HG02571 (cell line): ENCODE results near the gene HPSE2.

ENCODE experiments used
- ATAC-seq: cut with Tn5 transposase; IDR thresholded peaks from one replicate; pipeline ENCODE4 v1.9.1; 2021; ENCODE audit warnings: mild to moderate bottlenecking, moderate library complexity; ENCODE audit not compliant: unreplicated experiment

Gene HPSE2

DNA sequence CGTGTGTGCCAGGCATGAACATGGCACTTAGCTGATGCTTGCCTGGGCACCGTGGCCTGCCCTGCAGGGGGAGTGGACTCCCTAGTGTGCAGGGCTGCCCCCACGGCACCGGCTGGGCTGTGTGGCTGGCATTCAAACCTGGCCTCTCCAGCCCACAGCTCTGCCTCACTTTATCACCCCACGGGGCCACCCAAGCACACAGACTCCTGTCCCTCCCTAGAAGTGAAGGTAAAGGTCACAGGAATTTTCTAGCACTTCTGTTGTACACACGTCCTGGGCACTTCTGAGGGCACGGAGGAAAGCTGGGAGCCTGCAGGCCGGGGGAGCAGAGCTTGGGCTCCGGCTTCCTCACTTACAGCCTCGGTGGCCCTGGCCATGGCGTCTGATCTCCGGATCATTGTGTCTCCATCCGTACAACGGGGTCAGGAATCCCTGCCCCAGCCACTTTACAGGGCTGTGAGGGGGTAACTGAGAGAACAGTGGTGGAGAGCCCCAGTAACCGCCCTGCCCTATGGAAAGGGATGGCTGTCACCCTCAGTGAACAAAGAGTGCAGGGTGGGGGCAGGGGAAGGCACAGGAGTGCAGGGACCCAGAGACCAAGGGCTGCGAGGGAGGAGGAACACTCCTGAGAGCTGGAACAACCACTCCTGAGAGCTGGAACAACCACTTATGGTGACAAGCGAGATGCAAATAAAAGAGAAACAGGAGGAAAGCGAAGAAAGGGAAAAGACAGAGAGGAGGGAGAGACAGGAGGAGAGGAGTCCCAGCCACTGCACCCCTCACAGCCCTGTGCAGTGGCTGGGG, 816.8 kb downstream of the HPSE2 start:
- no peak for ATAC-seq

DNA sequence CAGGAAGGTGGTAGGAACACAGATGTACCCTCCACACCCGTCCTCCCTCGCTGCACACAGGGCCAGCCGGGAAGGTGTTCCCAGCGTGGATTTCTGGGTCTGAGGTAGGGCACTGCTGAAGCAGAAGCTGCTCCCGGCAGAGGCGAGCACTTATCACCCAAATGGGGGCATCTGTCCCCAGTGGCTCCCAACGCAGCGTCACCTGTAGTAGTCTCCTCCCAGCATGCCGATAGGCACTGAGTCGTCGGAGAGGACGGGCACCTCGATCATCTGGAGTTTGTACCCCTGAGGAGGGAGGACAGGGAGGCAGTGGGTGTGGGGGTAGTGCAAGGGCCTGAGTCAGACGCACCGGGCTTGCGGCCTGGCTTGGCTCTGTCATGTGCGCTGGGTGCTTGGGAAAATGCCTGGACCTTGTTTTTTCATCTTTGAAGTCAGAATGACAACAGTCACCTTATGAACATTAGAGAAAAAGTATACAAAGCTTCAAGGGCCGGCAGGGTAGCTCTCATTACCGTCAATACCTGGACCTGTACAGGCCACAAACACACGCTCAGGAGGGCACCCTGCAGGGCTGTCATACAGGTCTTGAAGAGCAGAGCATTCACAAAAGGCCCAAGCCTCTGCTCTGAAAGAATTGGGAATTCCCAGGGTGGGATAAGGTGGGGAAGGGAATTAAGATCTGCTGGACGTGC, 817.5 kb downstream of the HPSE2 start:
- ATAC-seq, result no peak

DNA sequence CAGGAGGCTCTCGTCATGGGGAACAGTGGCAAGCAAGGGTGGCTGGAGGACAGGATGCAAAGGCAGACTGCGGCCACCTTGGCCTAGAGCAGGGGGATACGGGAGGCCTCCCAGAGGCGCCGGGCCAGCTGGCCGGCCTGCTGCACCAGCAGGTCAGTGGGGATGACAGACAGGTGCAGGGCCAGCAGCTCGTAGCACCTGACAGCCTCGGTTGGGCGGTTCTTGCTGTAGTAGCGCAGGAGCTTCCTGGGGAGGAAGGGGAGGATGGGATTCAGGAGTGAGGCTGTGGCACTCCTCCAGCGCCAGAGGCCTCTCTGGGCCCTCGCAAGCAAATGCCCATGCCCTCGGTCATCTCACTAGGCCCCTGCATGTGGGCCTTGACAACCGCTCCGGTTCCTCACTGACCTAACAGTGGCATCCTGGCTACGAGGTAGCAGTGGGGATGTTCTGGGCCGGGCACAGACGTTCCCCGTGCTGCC, 818.1 kb downstream of the HPSE2 start:
- ATAC-seq, result no peak

DNA sequence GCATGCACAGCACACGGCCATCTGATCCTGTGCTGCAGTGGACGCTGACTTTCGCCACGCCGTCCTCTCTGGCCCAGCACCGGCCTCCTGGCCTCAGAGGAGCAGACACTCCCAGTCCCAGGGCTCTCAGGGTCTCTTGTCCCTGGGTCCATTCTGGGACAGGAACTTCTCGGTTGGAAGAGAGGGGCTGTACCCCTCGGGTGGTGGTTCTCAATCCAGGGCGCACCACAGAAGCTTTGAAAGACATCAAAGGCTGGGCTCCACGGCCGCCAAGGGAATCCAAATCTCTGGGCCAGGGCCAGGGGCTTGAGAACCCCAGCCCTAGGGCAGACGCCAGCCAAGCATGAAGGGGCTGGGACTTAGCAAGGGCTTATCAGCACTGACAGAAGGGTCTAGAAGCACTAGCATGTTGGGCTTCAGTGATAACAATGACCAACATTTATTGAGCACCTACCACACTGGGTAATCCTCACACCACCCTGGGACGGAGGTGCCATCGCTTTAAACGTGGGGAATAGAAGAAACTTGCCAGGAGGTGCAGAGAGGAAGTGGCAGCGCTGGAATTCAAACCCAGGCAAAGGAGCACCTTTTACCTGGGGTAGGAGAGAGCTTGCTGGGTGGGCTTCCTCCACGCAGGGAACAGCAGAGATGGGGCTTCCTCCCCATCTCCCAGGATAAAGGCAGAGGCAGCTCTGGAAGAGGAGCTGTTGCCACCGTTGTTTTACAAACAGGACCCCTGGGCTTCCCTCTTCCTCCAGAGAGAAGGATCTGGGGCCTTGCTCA, 818.9 kb downstream of the HPSE2 start:
- ATAC-seq, result no peak

DNA sequence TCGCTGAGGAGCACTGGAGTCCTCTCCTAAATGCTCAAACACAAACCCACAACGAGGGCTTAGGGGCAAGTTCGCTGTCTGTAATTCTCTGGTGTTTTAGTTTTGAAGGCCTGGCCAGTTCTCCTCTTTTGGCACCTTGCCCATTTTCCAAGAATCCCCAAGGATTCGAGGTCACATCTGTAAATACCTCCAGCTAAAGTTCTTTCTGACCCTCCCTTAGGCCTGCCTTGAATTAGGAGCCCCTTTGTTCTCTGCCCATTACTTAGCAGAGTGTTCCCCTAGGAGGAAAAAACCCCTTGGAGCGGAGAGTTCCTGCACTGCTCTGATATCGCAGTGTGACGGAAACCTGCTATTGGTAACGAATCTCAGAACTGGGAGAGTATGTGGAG, 819.9 kb downstream of the HPSE2 start:
- no peak for ATAC-seq

DNA sequence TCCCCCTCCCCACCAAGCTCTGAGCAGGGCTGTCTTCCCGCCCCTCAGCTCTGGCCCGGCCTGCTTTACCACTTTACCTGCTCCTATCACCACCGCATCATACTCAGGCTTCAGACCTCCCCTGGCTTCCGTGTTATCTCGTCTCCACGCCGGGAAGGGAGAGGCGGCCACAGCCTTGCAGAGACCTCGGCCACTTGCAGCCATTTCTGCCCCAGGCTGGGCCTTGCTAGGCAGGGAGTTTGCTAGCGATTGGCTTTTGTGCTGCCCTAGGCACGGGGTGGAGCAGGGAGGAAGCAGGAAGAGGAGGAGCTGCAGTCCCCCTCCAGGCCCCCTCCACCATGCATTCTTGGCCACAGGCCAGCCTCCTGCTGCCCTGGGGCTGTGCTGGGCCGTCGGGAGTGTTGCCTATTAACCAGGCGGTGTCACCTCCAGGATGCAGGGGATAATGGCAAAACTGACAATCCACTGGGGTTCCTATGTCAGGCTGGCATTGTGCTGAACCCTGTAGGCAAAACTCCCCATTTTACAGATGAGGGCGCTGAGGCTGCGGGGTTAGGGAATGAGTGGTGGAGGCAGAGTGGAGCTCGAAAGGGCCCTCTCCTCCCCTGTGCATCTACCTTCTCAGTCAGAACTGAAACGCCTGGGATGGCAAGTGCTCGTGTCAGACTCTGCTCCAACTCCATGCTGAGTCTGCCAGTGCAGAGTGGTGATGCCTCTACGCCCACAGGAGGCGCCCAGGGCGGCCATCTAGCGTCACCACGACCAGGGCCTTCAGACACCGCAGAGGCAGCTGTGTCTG, 820.5 kb downstream of the HPSE2 start, which contains the start of gene PYROXD2:
TSS of gene PYROXD2 (minus strand) at position 251 of the 799 bp plus-strand sequence. CDS start at position 204, 47 bp downstream.
- ATAC-seq, result no peak

DNA sequence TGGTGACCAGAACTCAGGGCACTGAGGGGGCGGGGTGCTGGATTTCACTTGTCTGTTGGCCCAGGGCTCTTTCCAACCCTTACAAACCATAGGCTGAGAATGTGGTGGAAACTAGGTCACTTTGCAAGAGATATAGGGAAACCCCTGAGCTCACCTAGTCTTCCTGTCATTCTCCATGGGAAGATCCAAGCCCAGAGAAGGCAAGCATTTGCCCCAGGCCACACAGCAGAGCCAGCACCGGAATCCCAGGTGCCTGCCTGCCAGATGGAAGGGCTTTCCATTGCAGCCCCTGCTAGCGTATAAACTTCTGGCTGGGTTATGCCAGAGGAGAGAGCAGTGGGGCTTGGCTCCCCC, 821.1 kb downstream of the HPSE2 start:
- ATAC-seq, result no peak

DNA sequence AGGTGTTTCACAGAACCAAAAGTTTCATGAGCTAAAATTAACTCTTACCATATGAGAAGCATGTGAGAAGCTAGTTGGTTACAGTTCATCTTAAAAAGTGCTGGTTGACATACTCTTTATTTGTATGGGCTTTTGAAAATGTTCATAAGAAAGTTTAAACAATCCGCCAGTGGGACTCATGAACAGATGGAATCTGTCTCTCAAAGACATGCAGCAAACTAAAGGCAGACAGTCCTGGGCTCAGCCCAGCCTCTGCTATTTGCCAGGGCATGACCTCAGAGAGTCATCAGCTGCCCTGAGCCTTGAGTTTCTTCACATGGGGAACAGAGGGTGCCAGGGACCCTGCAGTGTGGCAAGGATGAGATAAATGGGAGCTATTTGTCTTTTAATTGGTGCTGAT, 823.9 kb downstream of the HPSE2 start:
- ATAC-seq, result no peak

DNA sequence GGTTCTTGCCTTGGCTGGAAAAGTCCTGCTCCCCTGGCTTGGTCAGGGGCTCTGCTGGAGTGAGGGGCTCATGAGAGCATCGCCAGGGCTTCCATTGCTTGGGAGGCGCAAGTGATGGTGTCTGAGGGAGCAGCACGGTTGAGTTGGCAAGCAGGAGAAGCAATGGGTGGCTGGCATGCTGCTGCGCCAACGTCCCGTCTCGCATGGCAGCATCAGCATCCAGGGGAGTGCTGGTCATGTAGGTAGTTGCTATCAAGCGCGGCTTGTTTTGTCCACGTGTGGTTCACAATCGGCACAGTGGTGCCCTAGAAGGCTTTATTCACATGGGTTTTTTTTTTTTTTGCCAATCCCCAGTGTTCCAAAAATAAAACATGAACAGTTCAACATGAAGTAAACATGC, 824.5 kb downstream of the HPSE2 start:
- no peak for ATAC-seq

DNA sequence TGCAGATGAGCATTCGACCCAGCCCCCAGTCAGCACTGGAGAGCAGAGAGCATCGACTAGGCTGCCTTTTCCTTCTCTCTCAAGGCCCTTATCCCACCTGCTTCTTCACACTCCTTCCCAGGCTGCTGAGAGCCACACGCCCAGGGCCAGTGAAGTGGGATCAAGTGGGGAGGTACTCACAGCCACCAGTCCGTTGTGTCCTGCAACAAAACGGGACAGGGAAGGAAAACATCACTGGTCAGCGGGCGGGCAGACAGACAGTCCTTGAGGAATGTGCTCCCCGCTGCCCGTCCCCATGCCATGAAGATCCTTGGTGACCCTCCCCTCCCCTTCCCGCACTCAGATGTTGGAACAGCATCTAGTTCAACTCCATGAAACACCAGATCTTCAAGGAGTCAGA, 824.9 kb downstream of the HPSE2 start:
- no peak for ATAC-seq

DNA sequence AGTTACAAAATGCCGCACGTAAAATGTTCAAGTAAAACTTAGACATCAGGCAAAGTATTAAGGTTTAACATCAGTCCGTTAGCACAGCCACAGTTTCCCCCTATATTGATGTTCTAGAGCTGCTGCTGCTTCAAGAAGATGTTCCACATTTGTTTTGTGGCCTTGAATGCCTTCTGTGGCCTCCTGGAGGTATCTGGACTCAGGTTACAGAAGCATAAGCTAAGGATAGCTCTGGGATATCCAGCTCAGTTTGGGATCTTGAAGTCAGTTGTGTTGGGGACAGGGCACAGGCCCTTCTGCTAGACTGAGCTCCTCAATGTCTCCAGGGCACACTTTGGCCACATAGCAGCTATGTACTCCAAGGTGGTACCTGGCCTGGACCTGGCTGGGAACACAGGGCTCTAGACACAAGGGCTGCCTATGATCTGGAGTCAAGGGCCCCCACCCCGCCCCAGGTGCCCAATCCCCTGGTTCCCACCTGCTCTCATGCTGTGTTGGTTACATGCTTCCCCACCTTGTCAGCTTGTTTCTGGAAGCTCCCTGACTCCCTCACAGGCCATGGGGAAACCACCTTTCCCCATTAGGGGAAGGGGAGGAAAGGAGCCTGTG, 825.4 kb downstream of the HPSE2 start:
- ATAC-seq, result no peak

DNA sequence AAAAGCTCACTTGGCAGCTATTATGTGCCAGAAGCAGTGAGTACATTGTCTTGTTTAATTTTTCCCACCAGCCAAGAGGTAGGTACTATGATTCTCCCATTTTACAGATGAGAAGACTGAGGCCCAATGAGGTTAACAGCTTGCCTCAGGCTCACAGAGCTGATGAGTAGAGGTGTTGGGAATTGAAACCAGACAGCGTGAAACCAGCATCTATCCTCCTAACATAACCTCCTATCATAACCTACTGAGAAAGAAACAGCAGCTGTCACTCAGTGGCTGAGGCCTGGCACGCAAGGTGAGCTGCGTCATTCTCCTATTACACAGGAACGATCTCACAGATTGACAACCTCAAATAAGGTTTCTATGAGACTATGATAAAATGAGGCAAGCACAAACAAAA, 826.9 kb downstream of the HPSE2 start:
- no peak for ATAC-seq

DNA sequence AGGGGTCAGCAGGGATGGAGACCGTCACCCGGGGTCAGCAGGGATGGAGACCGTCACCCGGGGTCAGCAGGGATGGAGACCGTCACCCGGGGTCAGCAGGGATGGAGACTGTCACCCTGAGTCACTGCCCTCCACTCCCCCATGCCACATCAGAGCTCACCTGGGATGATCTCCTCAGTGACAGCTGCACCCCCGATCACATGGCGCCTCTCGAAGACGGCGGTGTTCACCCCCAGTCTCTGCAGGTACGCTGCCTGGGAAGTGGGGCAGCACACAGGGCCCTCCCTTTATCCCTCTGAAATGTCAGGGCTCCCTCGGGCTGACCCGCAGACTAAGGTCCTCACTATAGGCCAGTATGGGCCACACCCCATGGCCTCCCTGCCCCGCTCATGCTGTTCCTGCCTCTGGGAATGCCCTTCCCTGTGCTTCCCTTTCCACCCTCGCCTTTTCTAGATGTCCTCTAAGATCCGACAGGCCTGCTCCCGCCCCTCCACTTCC, 827.9 kb downstream of the HPSE2 start:
- ATAC-seq, result no peak
